GM12878 (cell line): Measurements from ENCODE around the gene COL26A1. TPM values are rescaled to one million over a fixed set of nuclear protein-coding genes. Genes with fewer than 3 reads are reported as not detected.

Experiments used
- ATAC-seq: fragments of 200-7000 bp; cut with Tn5 transposase; 3 replicates; pipeline ENCODE4 v1.9.1; 2020; ENCODE audit warnings: mild to moderate bottlenecking, moderate library complexity
- BruUV-seq: library from RNA; stranded (reverse); fragments of 400-500 nt; replicated peaks from 2 replicates; lab custom pipeline; 2021; lab: Mats Ljungman, UMichigan
- CTCF ChIA-PET: fragments of 300-600 bp; sonication (Branson Sonifier 250); formaldehyde crosslinking; extraction: SDS; loops from one replicate; lab custom pipeline; 2021; ENCODE audit warnings: inconsistent platforms; lab: Yijun Ruan, JAX
- POLR2A ChIA-PET: fragments of 350-600 bp; formaldehyde crosslinking; extraction: SDS; loops from one replicate; lab custom pipeline; 2021; ENCODE audit warnings: inconsistent platforms; lab: Charles Lee
- RAD21 ChIA-PET: fragments of 300-600 bp; sonication (Branson Sonifier 250); formaldehyde crosslinking; loops from one replicate; lab custom pipeline; 2023; ENCODE audit warnings: antibody characterized with exemption; ENCODE audit not compliant: unreplicated experiment; lab: Charles Lee
- SMC1A ChIA-PET: fragments of 300-600 bp; sonication (Branson Sonifier 250); formaldehyde crosslinking; loops from one replicate; lab custom pipeline; 2023; ENCODE audit not compliant: unreplicated experiment, uncharacterized antibody; lab: Charles Lee
- DNase-seq: peaks from one replicate; pipeline ENCODE4 v3.0.0-alpha.2; 2011; ENCODE audit warnings: low read depth, low spot score
- FAIRE-seq: peaks from 3 replicates; lab custom pipeline; 2011; peaks lifted over from hg19 to GRCh38; lab: Jason Lieb, UNC
- H2AFZ ChIP-seq: 2 replicates; pipeline ENCODE4 v1.6.0; 2011; ENCODE audit warnings: low read depth, low read length, control low read depth; ENCODE audit not compliant: control insufficient read depth
- H3K27ac ChIP-seq: 2 replicates; pipeline ENCODE4 v1.5.1; 2011; ENCODE audit warnings: control low read depth; ENCODE audit not compliant: control insufficient read depth, insufficient read depth
- H3K27me3 ChIP-seq, 2 experiments: replicated peaks in 1 of 2; 2 replicates each; pipeline versions ENCODE4 v1.6.0 to v1.6.1; 2011; ENCODE audit warnings: low read length in 1 of 2; ENCODE audit not compliant: control insufficient read depth in 2 of 2, insufficient read depth in 2 of 2
- H3K36me3 ChIP-seq, 2 experiments: 2 replicates each; pipeline ENCODE4 v1.5.1; 2011; ENCODE audit warnings: low read length in 1 of 2; ENCODE audit not compliant: control insufficient read depth in 2 of 2, insufficient read depth in 2 of 2
- H3K4me1 ChIP-seq: 2 replicates; pipeline ENCODE4 v1.6.1; 2011; ENCODE audit warnings: mild to moderate bottlenecking, low read length, moderate library complexity, mixed read lengths; ENCODE audit not compliant: control insufficient read depth, insufficient read depth
- H3K4me2 ChIP-seq: 2 replicates; pipeline ENCODE4 v1.6.0; 2011; ENCODE audit warnings: control low read depth; ENCODE audit not compliant: control insufficient read depth, insufficient read depth
- H3K4me3 ChIP-seq: fragments of 200-600 bp; sonication (generic); 2 replicates; pipeline ENCODE4 v1.5.1; 2016
- H3K79me2 ChIP-seq: 2 replicates; pipeline ENCODE4 v1.6.0; 2011; ENCODE audit warnings: low read length; ENCODE audit not compliant: control insufficient read depth, insufficient read depth
- H3K9ac ChIP-seq: 2 replicates; pipeline ENCODE4 v1.8.0; 2011; ENCODE audit warnings: low read length, control low read depth, mixed read lengths; ENCODE audit not compliant: control insufficient read depth, insufficient read depth
- H3K9me3 ChIP-seq: replicated peaks from 3 replicates; pipeline ENCODE4 v1.5.1; 2011; ENCODE audit warnings: mild to moderate bottlenecking, low read length; ENCODE audit not compliant: control insufficient read depth, insufficient read depth
- H4K20me1 ChIP-seq: 2 replicates; pipeline ENCODE4 v1.6.0; 2011; ENCODE audit not compliant: control insufficient read depth, insufficient read depth
- ESRRA ChIP-seq: IDR thresholded peaks from 2 replicates; pipeline ENCODE4 v1.6.1; 2012; ENCODE audit warnings: mild to moderate bottlenecking, low read length, improper control_type of control experiment
- ETV6 ChIP-seq, 2 experiments: fragments of 450-650 bp in 1 of 2; IDR thresholded peaks in 1 of 2; conservative IDR thresholded peaks in 1 of 2; 2 replicates each; pipeline ENCODE4 v1.6.1; 2014; ENCODE audit warnings: antibody characterized with exemption in 1 of 2, borderline replicate concordance in 1 of 2, low read depth in 1 of 2, mild to moderate bottlenecking in 1 of 2, moderate library complexity in 1 of 2
- HCFC1 ChIP-seq: fragments of 150-350 bp; IDR thresholded peaks from 2 replicates; pipeline ENCODE4 v1.6.1; 2014; ENCODE audit warnings: low read length
- HDAC2 ChIP-seq: fragments of 200-600 bp; sonication (generic); IDR thresholded peaks from 2 replicates; pipeline ENCODE4 v1.6.1; 2017
- POLR2AphosphoS5 ChIP-seq: IDR thresholded peaks from 2 replicates; pipeline ENCODE4 v1.6.1; 2011; ENCODE audit warnings: mild to moderate bottlenecking, low read length, inconsistent platforms
- SMAD5 ChIP-seq: IDR thresholded peaks from 2 replicates; pipeline ENCODE4 v1.6.1; 2016; ENCODE audit warnings: antibody characterized with exemption, low read depth
- TAF1 ChIP-seq: IDR thresholded peaks from 2 replicates; pipeline ENCODE4 v1.6.1; 2011; ENCODE audit warnings: mild to moderate bottlenecking, low read depth, low read length, borderline replicate concordance
- ZNF384 ChIP-seq: IDR thresholded peaks from 2 replicates; pipeline ENCODE4 v1.6.1; 2012; ENCODE audit warnings: low read depth, mild to moderate bottlenecking, low read length, improper control_type of control experiment, borderline replicate concordance
- ZZZ3 ChIP-seq: IDR thresholded peaks from 2 replicates; pipeline ENCODE4 v1.6.1; 2011; ENCODE audit warnings: low read depth; ENCODE audit not compliant: control insufficient read depth, insufficient read length
- WGBS: methylation state at CpG from one replicate; pipeline ENCODE4 v1.1.6; 2016; ENCODE audit warnings: low lambda C conversion rate; ENCODE audit not compliant: insufficient replicate concordance, insufficient coverage; ENCODE audit errors: missing lambda C conversion rate; 5-methylcytosine and 5-hydroxymethylcytosine counted together
- in situ Hi-C: fragments of 300-500 bp; cut with MboI; formaldehyde crosslinking; loops from 9 replicates; pipeline ENCODE4 v1.14.3; 2018; ENCODE audit warnings: mixed read lengths
- intact Hi-C: fragments of 100-400 bp; cut with micrococcal nuclease; formaldehyde crosslinking; loops from one replicate; pipeline ENCODE4 v1.14.2; 2022; ENCODE audit not compliant: unreplicated experiment
- polyA plus RNA-seq, 11 experiments: library from polyadenylated mRNA; depleted of rRNA in 4 of 11; unstranded in 6 of 11; stranded (reverse) in 5 of 11; fragments of >200 nt; fragmentation: Nextera tagmentation in 4 of 11; fragmentation: Illumina TruSeq in 1 of 11; extraction: Ambion mirVana in 4 of 11; extraction: Trizol in 1 of 11; gene quantifications; 1 replicate in 1 of 11; 2 replicates in 10 of 11; pipeline versions ENCODE4 v1.2.1 to v1.2.3, GENCODE V29; 2011 to 2016; ENCODE audit warnings: inconsistent platforms in 2 of 11, missing spikeins in 2 of 11, low read depth in 1 of 11
- total RNA-seq, 4 experiments: library from RNA; depleted of rRNA in 3 of 4; stranded (reverse); fragments of >200 nt in 3 of 4; fragmentation: Illumina TruSeq in 1 of 4; extraction: Trizol in 1 of 4; gene quantifications; 2 replicates each; pipeline versions ENCODE4 v1.2.1 to v1.2.3, GENCODE V29; 2013 to 2021
- TF ChIP-seq, protein P1 (sequence below): IDR thresholded peaks from 2 replicates; pipeline ENCODE4 v1.6.1; 2011; ENCODE audit warnings: borderline replicate concordance, low read depth, mild to moderate bottlenecking, moderate library complexity, low read length; ENCODE audit not compliant: insufficient read depth, poor library complexity, severe bottlenecking
- TF ChIP-seq, protein P2 (sequence below): fragments of 450-650 bp; IDR thresholded peaks from 2 replicates; pipeline ENCODE4 v1.6.1; 2016; ENCODE audit warnings: mild to moderate bottlenecking

Gene COL26A1
- total and polyA plus RNA-seq, 10 of the 15 experiments (the other 5 are each of a cell fraction or from before 2014, with no cell fraction given), result 0.08 TPM; not detected in 9

DNA sequence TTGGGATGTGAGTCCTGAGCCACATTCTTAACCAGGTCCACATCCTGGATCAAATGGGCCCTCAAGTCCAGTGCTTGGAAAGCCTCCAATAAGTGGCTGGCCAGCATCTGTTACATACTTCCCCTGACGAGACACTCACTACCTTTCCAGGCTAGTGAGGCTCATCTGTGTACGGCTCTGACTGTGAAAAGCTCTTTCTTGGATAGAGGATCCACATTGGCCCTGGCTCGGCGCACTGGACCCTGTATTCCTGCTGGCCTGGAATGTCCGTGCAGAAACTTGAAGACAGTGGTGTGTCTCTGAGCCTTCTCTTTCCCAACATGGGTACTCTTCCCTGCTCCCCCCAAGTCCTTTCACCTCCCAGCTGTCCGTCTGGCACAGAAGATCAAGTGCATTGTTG, 230.9 kb downstream of the COL26A1 start:
- Histone ChIP-seq H3K27me3 (no peaks in the 10 kb centered on the region), H3K9ac (no peak overlapping the region), H2AFZ (no peak overlapping the region), H3K27ac (no peak overlapping the region), H3K4me1 (no peaks in the 10 kb centered on the region), H3K9me3 (no peaks in the 10 kb centered on the region), H4K20me1 (no peaks in the 10 kb centered on the region), H3K4me3 (no peak overlapping the region), H3K79me2 (no peaks in the 10 kb centered on the region), H3K4me2 (no peak overlapping the region), H3K36me3 (no peaks in the 10 kb centered on the region)
- DNase-seq, result no peak
- POLR2A ChIA-PET, result no interaction called here
- TF ChIP-seq, protein P1, sequence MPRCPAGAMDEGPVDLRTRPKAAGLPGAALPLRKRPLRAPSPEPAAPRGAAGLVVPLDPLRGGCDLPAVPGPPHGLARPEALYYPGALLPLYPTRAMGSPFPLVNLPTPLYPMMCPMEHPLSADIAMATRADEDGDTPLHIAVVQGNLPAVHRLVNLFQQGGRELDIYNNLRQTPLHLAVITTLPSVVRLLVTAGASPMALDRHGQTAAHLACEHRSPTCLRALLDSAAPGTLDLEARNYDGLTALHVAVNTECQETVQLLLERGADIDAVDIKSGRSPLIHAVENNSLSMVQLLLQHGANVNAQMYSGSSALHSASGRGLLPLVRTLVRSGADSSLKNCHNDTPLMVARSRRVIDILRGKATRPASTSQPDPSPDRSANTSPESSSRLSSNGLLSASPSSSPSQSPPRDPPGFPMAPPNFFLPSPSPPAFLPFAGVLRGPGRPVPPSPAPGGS, result no peak
- TF ChIP-seq TAF1, result no peak
- TF ChIP-seq HDAC2, result no peak
- no peak for TF ChIP-seq POLR2AphosphoS5
- no peak for TF ChIP-seq ZZZ3
- no peak for TF ChIP-seq SMAD5
- TF ChIP-seq HCFC1, result no peak
- TF ChIP-seq, protein P2, sequence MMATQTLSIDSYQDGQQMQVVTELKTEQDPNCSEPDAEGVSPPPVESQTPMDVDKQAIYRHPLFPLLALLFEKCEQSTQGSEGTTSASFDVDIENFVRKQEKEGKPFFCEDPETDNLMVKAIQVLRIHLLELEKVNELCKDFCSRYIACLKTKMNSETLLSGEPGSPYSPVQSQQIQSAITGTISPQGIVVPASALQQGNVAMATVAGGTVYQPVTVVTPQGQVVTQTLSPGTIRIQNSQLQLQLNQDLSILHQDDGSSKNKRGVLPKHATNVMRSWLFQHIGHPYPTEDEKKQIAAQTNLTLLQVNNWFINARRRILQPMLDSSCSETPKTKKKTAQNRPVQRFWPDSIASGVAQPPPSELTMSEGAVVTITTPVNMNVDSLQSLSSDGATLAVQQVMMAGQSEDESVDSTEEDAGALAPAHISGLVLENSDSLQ, result no peak
- no peak for TF ChIP-seq ETV6 (conservative IDR thresholded peaks at IDR 0.05 in 1 of 2, IDR thresholded peaks at IDR 0.05 in 1 of 2; ENCODE audit: borderline replicate concordance in 1 of 2, low read depth in 1 of 2)
- no peak for TF ChIP-seq ZNF384
- no peak for TF ChIP-seq ESRRA
- CTCF ChIA-PET, result interaction anchor here (1.2 to 1.6 kb wide), 2 partner anchors 9 to 10 kb away, joined by 3 to 4 read pairs; no protein-coding TSS in a partner anchor
- in situ Hi-C loops, result no loop called here
- no peak for FAIRE-seq
- intact Hi-C loops, result no loop called here
- RAD21 ChIA-PET, result no interaction called here
- BruUV-seq, result no TSS peak
- SMC1A ChIA-PET, result no interaction called here
- no peak for ATAC-seq
- 37% methylated on average over 6 of the region's 6 CpGs for WGBS
